PC-9 (cell line): Measurements from ENCODE around the gene MPDU1. TPM values are rescaled to one million over a fixed set of nuclear protein-coding genes. Genes with fewer than 3 reads are reported as not detected.

Experiments
- BruUV-seq: library from RNA; stranded (reverse); fragments of 400-500 nt; replicated peaks from 2 replicates; lab custom pipeline; 2021; lab: Mats Ljungman, UMichigan
- CTCF ChIA-PET: fragments of 300-600 bp; sonication (Branson Sonifier 250); formaldehyde crosslinking; loops from one replicate; lab custom pipeline; 2022; ENCODE audit warnings: antibody characterized with exemption; lab: Charles Lee
- POLR2A ChIA-PET: fragments of 300-600 bp; sonication (Branson Sonifier 250); formaldehyde crosslinking; loops from one replicate; lab custom pipeline; 2022; ENCODE audit warnings: antibody characterized with exemption; ENCODE audit not compliant: unreplicated experiment; lab: Charles Lee
- DNase-seq, 2 experiments: peaks; one replicate each; pipeline versions ENCODE4 v3.0.0 to v3.0.0-alpha.2; 2015 to 2022; ENCODE audit warnings: mixed read lengths in 1 of 2
- H2AFZ ChIP-seq: fragments of 200-600 bp; sonication (generic); 2 replicates; pipeline ENCODE4 v1.8.1; 2017; ENCODE audit warnings: antibody characterized with exemption
- H3F3A ChIP-seq: fragments of 200-600 bp; sonication (generic); 2 replicates; pipeline ENCODE4 v1.8.1; 2017; ENCODE audit warnings: antibody characterized with exemption, mild to moderate bottlenecking, low read depth; ENCODE audit not compliant: insufficient read depth
- H3K27ac ChIP-seq: fragments of 200-600 bp; sonication (generic); 2 replicates; pipeline ENCODE4 v1.6.1; 2016; ENCODE audit warnings: mixed run types
- H3K27me3 ChIP-seq: fragments of 200-600 bp; sonication (generic); 2 replicates; pipeline ENCODE4 v1.6.1; 2016; ENCODE audit warnings: low read depth, mixed run types; ENCODE audit not compliant: insufficient read depth
- H3K36me3 ChIP-seq: fragments of 200-600 bp; sonication (generic); 2 replicates; pipeline ENCODE4 v1.6.1; 2016; ENCODE audit warnings: low read depth, mixed run types
- H3K4me1 ChIP-seq: fragments of 200-600 bp; sonication (generic); replicated peaks from 2 replicates; pipeline ENCODE4 v1.6.1; 2016; ENCODE audit warnings: mixed run types; ENCODE audit not compliant: insufficient read depth
- H3K4me2 ChIP-seq: fragments of 200-600 bp; sonication (generic); 2 replicates; pipeline ENCODE4 v1.6.1; 2017; ENCODE audit warnings: mixed run types
- H3K4me3 ChIP-seq: fragments of 200-600 bp; sonication (generic); 2 replicates; pipeline ENCODE4 v1.6.1; 2016; ENCODE audit warnings: mixed run types
- H3K79me2 ChIP-seq: fragments of 200-600 bp; sonication (generic); 2 replicates; pipeline ENCODE4 v1.6.1; 2017; ENCODE audit warnings: low read depth, mixed run types
- H3K9me2 ChIP-seq: fragments of 200-600 bp; sonication (generic); 2 replicates; pipeline ENCODE4 v1.8.1; 2017; ENCODE audit warnings: mild to moderate bottlenecking; ENCODE audit not compliant: insufficient read depth
- H3K9me3 ChIP-seq: fragments of 200-600 bp; sonication (generic); 2 replicates; pipeline ENCODE4 v1.8.1; 2016; ENCODE audit warnings: low read depth; ENCODE audit not compliant: insufficient read depth
- H4K20me1 ChIP-seq: fragments of 200-600 bp; sonication (generic); 2 replicates; pipeline ENCODE4 v1.8.1; 2017; ENCODE audit not compliant: insufficient read depth
- CTCF ChIP-seq: fragments of 200-600 bp; sonication (generic); conservative IDR thresholded peaks from 2 replicates; pipeline ENCODE4 v1.6.1; 2017; ENCODE audit warnings: mixed run types, antibody characterized with exemption, mild to moderate bottlenecking, moderate library complexity
- EZH2 ChIP-seq: fragments of 200-600 bp; sonication (generic); IDR thresholded peaks from 2 replicates; pipeline ENCODE4 v1.8.0; 2017; ENCODE audit warnings: antibody characterized with exemption, low read depth
- intact Hi-C: fragments of 100-400 bp; cut with micrococcal nuclease; formaldehyde crosslinking; loops from one replicate; pipeline ENCODE4 v1.10.0; 2022; ENCODE audit not compliant: unreplicated experiment
- total RNA-seq: library from RNA; stranded (reverse); gene quantifications from 2 replicates; pipeline ENCODE4 v1.2.3, GENCODE V29; 2021

MPDU1 gene
- total RNA-seq, 1 experiment from 2014 or later: 44.2 TPM

GRCh38 chr17:7562208-7562605 lies 21.4 kb upstream of the MPDU1 start:
- Histone ChIP-seq H3K4me3 (peak overlapping the region; percentile 92), H3F3A (no peaks in the 10 kb centered on the region), H3K79me2 (peaks cover 25% of the 10 kb centered on the region), H3K27me3 (no peaks in the 10 kb centered on the region), H3K36me3 (no peaks in the 10 kb centered on the region), H4K20me1 (no peaks in the 10 kb centered on the region), H3K4me1 (peaks cover 9% of the 10 kb centered on the region), H3K4me2 (peak overlapping the region; percentile 97), H3K27ac (peak overlapping the region; percentile 60; the same call in 1 of the 2 replicates), H3K9me2 (no peaks in the 10 kb centered on the region), H2AFZ (peak overlapping the region; percentile 68; the same call in 1 of the 2 replicates), H3K9me3 (no peaks in the 10 kb centered on the region)
- no TSS peak for BruUV-seq
- no peak for DNase-seq
- intact Hi-C loops: no loop called here
- TF ChIP-seq CTCF (no peak), EZH2 (no peak)
- POLR2A ChIA-PET: no interaction called here
- CTCF ChIA-PET: no interaction called here

- Histone ChIP-seq H3K4me2 (peak overlapping the region; percentile 97), H2AFZ (no peak overlapping the region), H3K79me2 (peaks cover 25% of the 10 kb centered on the region), H3K4me1 (peaks cover 9% of the 10 kb centered on the region), H3K27ac (no peak overlapping the region), H3K4me3 (peak overlapping the region; percentile 92; the same call in 1 of the 2 replicates), H3K9me2 (no peaks in the 10 kb centered on the region), H3K27me3 (no peaks in the 10 kb centered on the region), H3F3A (no peaks in the 10 kb centered on the region), H4K20me1 (no peaks in the 10 kb centered on the region), H3K36me3 (no peaks in the 10 kb centered on the region), H3K9me3 (no peaks in the 10 kb centered on the region)
- BruUV-seq: no TSS peak
- intact Hi-C loops: no loop called here
- DNase-seq: no peak
- ChIA-PET CTCF (no interaction called here), POLR2A (no interaction called here)
- TF ChIP-seq CTCF: no peak
- no peak for TF ChIP-seq EZH2
Observed at GRCh38 chr17:7563115-7563869, 20.4 kb upstream of the MPDU1 start.

- TF ChIP-seq EZH2: no peak
- DNase-seq: no peak
- H3K36me3 ChIP-seq: peaks cover 8% of the 10 kb centered on the region
- H3K27me3 ChIP-seq: no peaks in the 10 kb centered on the region
- H2AFZ ChIP-seq: no peak overlapping the region
- H3K9me2 ChIP-seq: no peaks in the 10 kb centered on the region
- no peak overlapping the region for H3K27ac ChIP-seq
- H3K9me3 ChIP-seq: no peaks in the 10 kb centered on the region
- no TSS peak for BruUV-seq
- peaks cover 4% of the 10 kb centered on the region for H3K4me1 ChIP-seq
- no peak overlapping the region for H3K4me3 ChIP-seq
- CTCF ChIA-PET: no interaction called here
- intact Hi-C loops: no loop called here
- H3K4me2 ChIP-seq: no peak overlapping the region
- POLR2A ChIA-PET: no interaction called here
- H4K20me1 ChIP-seq: peaks cover 9% of the 10 kb centered on the region
- peaks cover 19% of the 10 kb centered on the region for H3F3A ChIP-seq
- H3K79me2 ChIP-seq: peaks cover 20% of the 10 kb centered on the region
Observed at GRCh38 chr17:7569571-7569970, 14.1 kb upstream of the MPDU1 start.
